NCI-H748 (cell line): ENCODE results near the gene ZSCAN21.

Experiments used
- DNase-seq: peaks from one replicate; lab custom pipeline; 2025; ENCODE audit not compliant: unreplicated experiment; lab: John Stamatoyannopoulos, UW

Gene ZSCAN21

DNA sequence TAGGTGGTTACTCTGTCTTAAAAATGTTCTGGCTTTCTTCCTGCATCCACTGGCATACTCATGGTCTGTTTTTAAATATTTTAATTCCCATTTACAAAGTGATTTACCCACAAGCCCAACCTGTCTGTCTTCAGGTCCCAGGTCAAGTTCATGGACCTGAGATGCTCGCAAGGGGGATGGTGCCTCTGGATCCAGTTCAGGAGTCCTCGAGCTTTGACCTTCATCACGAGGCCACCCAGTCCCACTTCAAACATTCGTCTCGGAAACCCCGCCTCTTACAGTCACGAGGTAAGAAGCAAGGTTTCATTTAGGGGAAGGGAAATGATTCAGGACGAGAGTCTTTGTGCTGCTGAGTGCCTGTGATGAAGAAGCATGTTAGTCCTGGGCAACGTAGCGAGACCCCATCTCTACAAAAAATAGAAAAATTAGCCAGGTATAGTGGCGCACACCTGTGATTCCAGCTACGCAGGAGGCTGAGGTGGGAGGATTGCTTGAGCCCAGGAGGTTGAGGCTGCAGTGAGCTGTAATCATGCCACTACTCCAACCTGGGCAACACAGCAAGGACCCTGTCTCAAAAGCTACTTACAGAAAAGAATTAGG is 25.5 kb upstream of the ZSCAN21 start:
- no peak for DNase-seq

GRCh38 chr7:100027197-100027596 is 22.4 kb upstream of the ZSCAN21 start:
- DNase-seq = no peak

- no peak for DNase-seq
These were observed 20.0 kb upstream of the ZSCAN21 start for GRCh38 chr7:100029596-100029995.

- no peak for DNase-seq
These were observed 16.0 kb upstream of the ZSCAN21 start for GRCh38 chr7:100033526-100033925.

- DNase-seq = no peak
These were observed 14.6 kb upstream of the ZSCAN21 start for GRCh38 chr7:100034871-100035510.

DNA sequence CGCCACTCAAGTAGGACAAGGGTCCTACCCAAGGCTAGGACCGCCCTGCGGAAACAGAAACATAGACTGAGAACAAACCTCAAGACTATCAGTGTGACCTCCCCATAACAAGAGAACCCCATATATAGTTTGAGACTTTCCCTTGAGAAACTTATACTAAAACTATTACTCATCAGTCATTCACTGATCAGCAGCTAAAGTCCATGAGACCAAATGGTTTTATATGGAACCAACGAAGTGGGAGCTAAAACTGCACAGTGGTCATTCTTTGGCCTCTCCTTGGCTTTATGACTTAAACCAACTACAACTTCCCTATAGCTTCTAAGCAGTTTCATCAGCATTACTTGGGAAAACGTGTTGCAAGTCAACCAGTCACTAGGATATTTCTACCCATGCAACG is 13.7 kb upstream of the ZSCAN21 start:
- DNase-seq = no peak

GRCh38 chr7:100038326-100038725 is 11.2 kb upstream of the ZSCAN21 start:
- no peak for DNase-seq

DNA sequence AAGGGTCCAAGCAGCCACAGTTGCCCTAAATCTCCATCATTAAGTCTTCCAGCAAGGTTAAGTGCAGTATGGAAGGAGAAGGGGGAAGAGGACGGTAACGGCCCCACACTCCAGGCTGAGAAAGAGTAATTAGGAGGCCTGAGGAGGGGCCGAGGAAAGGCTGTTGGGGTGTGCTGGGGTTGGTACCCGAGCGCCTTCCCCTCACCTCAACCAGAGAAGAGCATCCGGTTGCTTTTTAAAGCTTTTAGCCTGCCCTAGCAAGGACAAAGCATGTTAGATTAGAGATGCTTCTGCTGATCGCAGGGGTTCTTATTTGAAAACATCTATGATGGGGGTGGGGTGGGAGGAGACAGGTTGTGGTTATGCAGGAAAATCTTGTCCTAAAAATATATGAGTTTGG is 9.0 kb upstream of the ZSCAN21 start:
- DNase-seq = no peak

GRCh38 chr7:100044718-100045117 is 4.9 kb upstream of the ZSCAN21 start:
- no peak for DNase-seq

GRCh38 chr7:100048680-100049079 is 894 bp upstream of the ZSCAN21 start:
- DNase-seq = no peak

DNA sequence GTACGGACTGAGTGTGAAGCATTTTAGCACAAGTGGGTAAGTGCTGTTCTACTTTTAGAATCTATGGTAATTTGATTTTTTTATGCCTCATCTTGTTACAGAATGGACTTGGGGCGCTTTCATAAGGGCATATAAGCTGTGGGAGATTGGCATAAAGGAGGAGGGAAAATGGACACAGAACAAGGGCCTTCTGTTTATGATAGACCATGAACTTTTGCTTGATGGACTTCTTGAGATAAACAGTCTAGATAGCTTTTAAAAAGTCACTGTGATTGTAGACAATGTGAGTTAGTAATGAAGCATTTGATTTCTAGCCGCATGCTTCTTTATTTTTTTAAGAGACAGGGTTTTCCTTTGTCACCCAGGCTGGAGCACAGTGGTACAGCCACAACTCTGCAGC is 2.0 kb downstream of the ZSCAN21 start:
- no peak for DNase-seq

DNA sequence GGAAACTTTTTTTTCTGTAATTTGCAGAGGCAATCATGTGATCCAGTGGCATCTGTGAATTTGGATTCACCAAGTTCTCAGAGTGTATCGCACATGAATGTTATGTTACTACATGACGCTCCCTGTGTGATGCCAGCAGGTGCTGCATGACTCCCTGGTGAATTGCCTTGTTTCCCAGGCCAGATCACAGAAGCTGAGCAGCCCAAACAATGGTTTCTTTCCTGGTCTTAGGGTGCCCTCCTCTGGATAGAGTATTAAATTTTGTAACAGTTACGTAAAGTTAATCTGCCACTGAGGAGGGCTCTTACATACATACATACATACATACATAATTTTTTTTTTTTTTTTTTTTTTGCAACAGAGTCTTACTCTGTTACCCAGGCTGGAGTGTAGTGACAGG is 3.6 kb downstream of the ZSCAN21 start:
- DNase-seq = peak; percentile 54

DNA sequence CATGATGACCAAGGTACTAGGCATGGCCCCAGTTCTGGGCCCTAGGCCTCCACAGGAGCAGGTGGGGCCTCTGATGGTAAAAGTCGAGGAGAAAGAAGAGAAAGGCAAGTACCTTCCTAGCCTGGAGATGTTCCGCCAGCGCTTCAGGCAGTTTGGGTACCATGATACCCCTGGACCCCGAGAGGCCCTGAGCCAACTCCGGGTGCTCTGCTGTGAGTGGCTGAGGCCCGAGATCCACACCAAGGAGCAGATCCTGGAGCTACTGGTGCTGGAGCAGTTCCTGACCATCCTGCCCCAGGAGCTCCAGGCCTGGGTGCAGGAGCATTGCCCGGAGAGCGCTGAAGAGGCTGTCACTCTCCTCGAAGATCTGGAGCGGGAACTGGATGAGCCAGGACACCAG is 7.4 kb downstream of the ZSCAN21 start:
- no peak for DNase-seq

DNA sequence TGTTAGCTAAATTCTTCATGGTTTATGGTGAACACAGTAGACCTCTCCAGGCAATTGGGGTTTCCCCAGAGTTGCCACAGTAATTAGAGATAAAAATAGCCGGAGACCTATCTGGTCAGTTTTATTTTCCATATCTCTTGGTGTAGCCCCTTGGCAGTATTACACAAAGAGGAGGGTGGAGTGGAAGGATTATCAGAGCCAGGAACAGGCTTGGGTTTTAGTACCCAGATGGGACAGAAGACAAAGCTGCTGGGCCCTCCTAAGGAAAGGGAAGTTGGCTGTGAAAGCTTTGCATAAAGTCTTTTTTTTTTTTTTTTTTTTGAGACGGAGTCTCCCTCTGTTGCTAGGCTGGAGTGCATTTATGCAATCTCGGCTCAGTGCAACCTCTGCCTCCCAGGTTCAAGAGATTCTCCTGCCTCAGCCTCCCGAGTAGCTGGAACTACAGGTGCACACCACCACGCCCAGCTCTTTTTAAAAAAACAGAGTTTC is 9.7 kb downstream of the ZSCAN21 start:
- no peak for DNase-seq

DNA sequence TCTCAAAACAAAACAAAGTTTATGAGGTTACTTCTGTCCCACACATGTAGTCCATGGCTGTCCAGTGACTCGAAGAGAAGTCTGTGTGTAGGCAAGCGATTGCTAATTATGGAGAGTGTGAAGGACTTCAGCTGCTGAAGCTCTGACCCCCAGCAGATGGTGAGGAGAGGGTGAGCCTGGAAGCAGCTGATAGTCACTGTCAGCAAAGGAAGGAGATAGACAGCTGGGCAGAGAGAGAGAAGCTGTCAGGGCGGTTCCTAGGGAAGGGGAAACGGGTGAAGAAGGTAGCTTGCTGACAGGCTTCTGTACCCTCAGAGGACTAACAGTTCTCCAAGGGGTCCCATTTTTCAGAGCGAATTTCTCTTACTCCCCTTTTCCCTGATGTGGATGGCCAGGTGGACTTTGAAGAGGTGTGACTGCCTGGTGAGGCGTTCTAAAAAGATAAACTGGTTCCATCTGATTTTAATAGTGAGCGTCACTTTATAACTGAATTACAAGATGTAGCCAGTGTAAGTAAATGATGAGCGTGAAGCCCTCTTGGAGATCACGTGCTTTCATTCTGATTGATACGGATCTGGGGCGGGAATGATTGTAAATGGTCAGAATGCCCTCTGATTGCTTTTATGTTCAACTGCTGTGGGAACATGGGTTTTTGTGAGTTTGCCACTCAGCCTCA is 12.1 kb downstream of the ZSCAN21 start:
- DNase-seq = no peak

DNA sequence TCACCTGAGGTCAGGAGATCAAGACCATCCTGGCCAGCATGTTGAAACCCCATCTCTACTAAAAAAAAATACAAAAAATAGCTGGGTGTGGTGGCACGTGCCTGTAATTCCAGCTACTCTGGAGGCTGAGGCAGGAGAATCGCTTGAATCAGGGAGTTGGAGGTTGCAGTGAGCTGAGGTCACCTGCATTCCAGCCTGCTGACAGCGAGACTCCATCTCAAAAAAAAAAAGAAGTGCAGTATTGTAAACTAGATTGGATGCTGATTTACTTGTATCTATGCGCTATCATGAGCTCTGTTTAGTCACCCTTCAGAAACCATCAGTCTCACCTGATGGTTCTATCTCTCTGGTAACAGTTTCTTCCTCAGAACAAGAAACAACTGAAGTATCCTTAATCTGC is 13.8 kb downstream of the ZSCAN21 start:
- no peak for DNase-seq

GRCh38 chr7:100064162-100064561 is 14.6 kb downstream of the ZSCAN21 start:
- no peak for DNase-seq

GRCh38 chr7:100065452-100066186 is 16.0 kb downstream of the ZSCAN21 start:
- DNase-seq = no peak

- no peak for DNase-seq
These were observed 17.4 kb downstream of the ZSCAN21 start for GRCh38 chr7:100066953-100067352.

- no peak for DNase-seq
These were observed 20.4 kb downstream of the ZSCAN21 start for GRCh38 chr7:100069991-100070390.

DNA sequence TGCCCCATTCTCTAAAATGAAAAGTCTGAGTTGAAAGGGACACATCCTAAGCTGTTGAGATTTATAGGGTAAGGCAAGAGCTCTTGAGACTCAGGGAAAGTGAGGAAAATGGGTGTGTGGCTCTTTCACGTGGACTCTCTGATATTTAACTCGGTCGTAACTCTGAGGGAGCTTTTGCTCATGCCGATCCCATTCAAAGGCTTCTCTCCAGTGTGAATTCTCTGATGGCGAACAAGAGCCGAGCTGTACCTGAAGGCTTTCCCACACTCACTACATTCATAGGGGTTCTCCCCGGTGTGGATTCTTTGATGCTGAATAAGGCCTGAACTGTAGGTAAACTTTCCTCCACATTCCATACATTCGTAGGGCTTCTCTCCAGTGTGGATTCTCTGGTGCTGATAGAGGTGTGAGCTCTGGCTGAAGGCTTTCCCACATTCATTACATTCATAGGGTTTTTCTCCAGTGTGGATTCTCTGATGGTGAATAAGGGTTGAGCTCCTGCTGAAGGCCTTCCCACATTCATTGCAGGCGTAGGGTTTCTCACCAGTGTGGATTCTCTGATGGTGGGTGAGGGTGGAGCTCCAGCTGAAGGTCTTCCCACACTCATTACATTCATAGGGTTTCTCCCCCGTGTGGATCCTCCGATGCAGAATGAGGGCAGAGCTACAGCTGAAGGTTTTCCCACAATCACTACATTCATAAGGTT is 21.6 kb downstream of the ZSCAN21 start:
- no peak for DNase-seq
